Smooth muscle cell (in vitro differentiated cells): ENCODE results near the gene MPPED1. TPM values are rescaled to one million over a fixed set of nuclear protein-coding genes. Genes with fewer than 3 reads are reported as not detected.

Source experiments
- DNase-seq: peaks from one replicate; lab custom pipeline; 2025; ENCODE audit not compliant: unreplicated experiment; lab: John Stamatoyannopoulos, UW
- H2AFZ ChIP-seq: fragments of 200-600 bp; sonication (generic); 2 replicates; pipeline ENCODE4 v1.6.0; 2016; ENCODE audit warnings: antibody characterized with exemption, low read depth, mild to moderate bottlenecking
- H3F3A ChIP-seq: fragments of 200-600 bp; sonication (generic); 2 replicates; pipeline ENCODE4 v1.6.0; 2017; ENCODE audit warnings: antibody characterized with exemption, low read depth
- H3K27ac ChIP-seq: fragments of 200-600 bp; sonication (generic); 2 replicates; pipeline ENCODE4 v1.5.1; 2016; ENCODE audit warnings: low read depth, mild to moderate bottlenecking
- H3K27me3 ChIP-seq: fragments of 200-600 bp; sonication (generic); 2 replicates; pipeline ENCODE4 v1.6.1; 2016; ENCODE audit warnings: low read depth, mild to moderate bottlenecking
- H3K36me3 ChIP-seq: fragments of 200-600 bp; sonication (generic); 2 replicates; pipeline ENCODE4 v1.5.1; 2016; ENCODE audit warnings: low read depth
- H3K4me1 ChIP-seq: fragments of 200-600 bp; sonication (generic); 2 replicates; pipeline ENCODE4 v1.5.1; 2016; ENCODE audit warnings: low read depth
- H3K4me2 ChIP-seq: fragments of 200-600 bp; sonication (generic); 2 replicates; pipeline ENCODE4 v1.6.0; 2016; ENCODE audit warnings: mild to moderate bottlenecking
- H3K4me3 ChIP-seq: fragments of 200-600 bp; sonication (generic); 2 replicates; pipeline ENCODE4 v1.5.1; 2016; ENCODE audit warnings: mild to moderate bottlenecking
- H3K79me2 ChIP-seq: fragments of 200-600 bp; sonication (generic); 2 replicates; pipeline ENCODE4 v1.6.0; 2016; ENCODE audit warnings: low read depth, mild to moderate bottlenecking
- H3K9ac ChIP-seq: fragments of 200-600 bp; sonication (generic); 2 replicates; pipeline ENCODE4 v1.6.0; 2016; ENCODE audit warnings: low read depth
- H3K9me3 ChIP-seq: fragments of 200-600 bp; sonication (generic); replicated peaks from 2 replicates; pipeline ENCODE4 v1.5.1; 2016; ENCODE audit warnings: low read depth
- H4K20me1 ChIP-seq: fragments of 200-600 bp; sonication (generic); 2 replicates; pipeline ENCODE4 v1.6.0; 2016; ENCODE audit warnings: low read depth
- CTCF ChIP-seq: fragments of 200-600 bp; sonication (generic); IDR thresholded peaks from 2 replicates; pipeline ENCODE4 v1.5.1; 2017; ENCODE audit warnings: borderline replicate concordance, mild to moderate bottlenecking, antibody characterized with exemption; ENCODE audit not compliant: insufficient read depth, poor library complexity, severe bottlenecking
- WGBS: methylation state at CpG from one replicate; pipeline ENCODE4 v1.1.7; 2016; ENCODE audit warnings: low lambda C conversion rate; 5-methylcytosine and 5-hydroxymethylcytosine counted together
- polyA plus RNA-seq: library from polyadenylated mRNA; unstranded; fragments of >200 nt; fragmentation: Nextera tagmentation; extraction: Ambion mirVana; gene quantifications from 2 replicates; pipeline ENCODE4 v1.2.1, GENCODE V29; 2016
- total RNA-seq: library from RNA; depleted of rRNA; stranded (reverse); fragments of >200 nt; gene quantifications from 2 replicates; pipeline ENCODE4 v1.2.3, GENCODE V29; 2014

Gene MPPED1
- total and polyA plus RNA-seq, 2 experiments from 2014 or later: not detected

DNA sequence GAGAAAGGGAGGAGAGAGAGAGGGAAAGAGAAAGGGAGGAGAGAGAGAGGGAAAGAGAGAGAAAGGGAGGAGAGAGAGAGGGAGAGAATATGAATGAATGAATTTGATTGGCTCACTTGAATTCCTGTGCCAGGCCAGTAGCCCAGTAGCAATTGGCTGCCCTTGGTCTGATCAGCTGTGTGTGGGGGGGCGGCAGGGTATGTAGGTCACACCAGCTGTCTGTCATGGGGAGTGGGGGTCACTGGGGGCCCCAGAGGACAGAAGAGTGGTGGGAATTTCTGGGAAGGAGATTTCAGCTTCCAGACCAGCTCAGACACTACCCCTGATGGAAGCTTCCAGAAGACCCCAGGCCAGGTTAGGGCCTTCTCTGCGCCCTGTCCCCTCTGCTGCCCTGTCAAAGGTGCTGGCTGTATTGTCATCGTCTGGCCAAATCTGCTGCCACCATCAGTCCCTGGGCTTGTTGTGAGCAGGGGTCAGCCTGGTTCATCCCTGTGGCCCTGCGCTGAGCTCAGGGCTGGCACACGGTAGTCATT, 21.1 kb downstream of the MPPED1 start:
- TF ChIP-seq CTCF: no peak
- Histone ChIP-seq H2AFZ (no peak overlapping the region), H3K79me2 (no peaks in the 10 kb centered on the region), H3K27me3 (peaks cover 32% of the 10 kb centered on the region), H3K36me3 (no peaks in the 10 kb centered on the region), H3K9me3 (no peaks in the 10 kb centered on the region), H3K4me2 (no peak overlapping the region), H3K4me1 (no peaks in the 10 kb centered on the region), H3K27ac (no peak overlapping the region), H4K20me1 (no peaks in the 10 kb centered on the region), H3F3A (no peaks in the 10 kb centered on the region), H3K4me3 (no peak overlapping the region), H3K9ac (no peak overlapping the region)
- WGBS: 82% methylated on average over 5 of the region's 5 CpGs
- DNase-seq: no peak

- Histone ChIP-seq H3K4me1 (no peaks in the 10 kb centered on the region), H3K9me3 (no peaks in the 10 kb centered on the region), H3K4me3 (no peak overlapping the region), H3F3A (no peaks in the 10 kb centered on the region), H3K9ac (no peak overlapping the region), H3K79me2 (no peaks in the 10 kb centered on the region), H3K4me2 (no peak overlapping the region), H3K27me3 (peaks cover 34% of the 10 kb centered on the region), H2AFZ (no peak overlapping the region), H4K20me1 (no peaks in the 10 kb centered on the region), H3K36me3 (no peaks in the 10 kb centered on the region), H3K27ac (no peak overlapping the region)
- no peak for DNase-seq
- TF ChIP-seq CTCF: no peak
- 92% methylated on average over 35 of the region's 35 CpGs for WGBS
Observed at GRCh38 chr22:43433451-43434274, 21.8 kb downstream of the MPPED1 start.

- Histone ChIP-seq H3K27me3 (peaks cover 39% of the 10 kb centered on the region), H3K4me1 (no peaks in the 10 kb centered on the region), H3K36me3 (no peaks in the 10 kb centered on the region), H3F3A (no peaks in the 10 kb centered on the region), H4K20me1 (no peaks in the 10 kb centered on the region), H3K4me2 (no peak overlapping the region), H3K79me2 (no peaks in the 10 kb centered on the region), H2AFZ (no peak overlapping the region), H3K9me3 (no peaks in the 10 kb centered on the region), H3K4me3 (no peak overlapping the region), H3K9ac (no peak overlapping the region), H3K27ac (no peak overlapping the region)
- no peak for TF ChIP-seq CTCF
- DNase-seq: no peak
- WGBS: 87% methylated on average over 25 of the region's 25 CpGs
Observed at GRCh38 chr22:43434275-43434927, 22.6 kb downstream of the MPPED1 start.
